WTC11 (cell line): Measurements from ENCODE around the gene SNX25. TPM values are rescaled to one million over a fixed set of nuclear protein-coding genes. Genes with fewer than 3 reads are reported as not detected.

ENCODE experiments used
- ATAC-seq: fragments of 200-7000 bp; cut with Tn5 transposase; 2 replicates; pipeline ENCODE4 v1.10.0; 2021; ENCODE audit warnings: mild to moderate bottlenecking, moderate library complexity
- CTCF ChIA-PET: fragments of 300-600 bp; sonication (Branson Sonifier 250); formaldehyde crosslinking; loops from one replicate; lab custom pipeline; 2021; ENCODE audit warnings: antibody characterized with exemption; lab: Charles Lee
- POLR2A ChIA-PET: fragments of 350-600 bp; sonication (Branson Sonifier 250); formaldehyde crosslinking; loops from one replicate; lab custom pipeline; 2021; ENCODE audit warnings: antibody characterized with exemption; lab: Charles Lee
- DNase-seq: peaks from one replicate; pipeline ENCODE4 v3.0.0; 2021; ENCODE audit warnings: low spot score
- H3K27ac Mint-ChIP-seq: 2 replicates; pipeline ENCODE4 v1.8.0; 2021; ENCODE audit warnings: mixed read lengths
- H3K27me3 Mint-ChIP-seq: 2 replicates; pipeline ENCODE4 v1.8.0; 2021; ENCODE audit warnings: low read depth, mild to moderate bottlenecking, moderate library complexity, mixed read lengths
- H3K36me3 Mint-ChIP-seq: 2 replicates; pipeline ENCODE4 v1.8.0; 2021; ENCODE audit warnings: mixed read lengths
- H3K4me1 Mint-ChIP-seq: 2 replicates; pipeline ENCODE4 v1.8.0; 2022; ENCODE audit warnings: mixed read lengths
- H3K4me3 Mint-ChIP-seq: 2 replicates; pipeline ENCODE4 v1.8.0; 2021; ENCODE audit warnings: mild to moderate bottlenecking, moderate library complexity, mixed read lengths
- H3K9me3 Mint-ChIP-seq: 2 replicates; pipeline ENCODE4 v1.8.0; 2021; ENCODE audit warnings: mixed read lengths
- AFF4 ChIP-seq: sonication (generic); formaldehyde crosslinking; IDR thresholded peaks from 2 replicates; pipeline ENCODE4 v1.8.1; 2023; ENCODE audit warnings: mild to moderate bottlenecking, missing genetic modification reagents, borderline replicate concordance
- AR ChIP-seq: fragments of 250-450 bp; sonication (Bioruptor Pico); IDR thresholded peaks from 2 replicates; pipeline ENCODE4 v1.9.0; 2021; ENCODE audit warnings: mild to moderate bottlenecking
- E2F4 ChIP-seq: sonication (generic); formaldehyde crosslinking; IDR thresholded peaks from 2 replicates; pipeline ENCODE4 v1.8.1; 2022; ENCODE audit warnings: low read depth, mild to moderate bottlenecking, moderate library complexity, missing genetic modification reagents, borderline replicate concordance
- ESRRA ChIP-seq: sonication (generic); formaldehyde crosslinking; IDR thresholded peaks from 2 replicates; pipeline ENCODE4 v1.8.1; 2022; ENCODE audit warnings: mild to moderate bottlenecking, missing genetic modification reagents, borderline replicate concordance
- MAX ChIP-seq: sonication (generic); formaldehyde crosslinking; IDR thresholded peaks from 2 replicates; pipeline ENCODE4 v1.8.0; 2022; ENCODE audit warnings: mild to moderate bottlenecking, missing genetic modification reagents
- total RNA-seq: library from RNA; stranded (reverse); gene quantifications from 3 replicates; pipeline ENCODE4 v1.2.3, GENCODE V29; 2021

The SNX25 gene
- total RNA-seq, 1 experiment from 2014 or later, result 16.9 TPM

GRCh38 chr4:185395238-185395955, 186.0 kb downstream of the SNX25 start, which contains the start of gene LRP2BP:
Gene LRP2BP, minus strand, starts transcription at chr4:185395924. Its CDS starts 17,738 bp downstream, at chr4:185378186.
- no peak for DNase-seq
- CTCF ChIA-PET, result interaction anchor here (1.7 to 1.9 kb wide), 2 partner anchors 31 to 642 kb away, joined by 7 to 11 read pairs; partner anchors contain the start of gene UFSP2

More at GRCh38 chr4:185395238-185395955, 186.0 kb downstream of the SNX25 start, which contains the start of gene LRP2BP:
- Mint-ChIP-seq H3K9me3 (peaks cover 9% of the 10 kb centered on the region), H3K4me3 (peak within 1 kb of the TSS; percentile 78), H3K27ac (peak within 1 kb of the TSS; percentile 93), H3K4me1 (peaks cover 22% of the 10 kb centered on the region), H3K27me3 (no peaks in the 10 kb centered on the region), H3K36me3 (peaks cover 27% of the 10 kb centered on the region)
- ATAC-seq, result no peak
- TF ChIP-seq MAX (no peak), ESRRA (CRISPR knock-in tag) (no peak), AFF4 (CRISPR knock-in tag) (no peak), AR (CRISPR knock-in tag) (no peak), E2F4 (no peak)
- POLR2A ChIA-PET, result interaction anchor here (0.7 to 1.2 kb wide), 2 partner anchors 31 to 309 kb away, joined by 3 read pairs; partner anchors contain the start of gene UFSP2
